ENCODE data around the gene KRTAP5-10. TPM values are rescaled to one million over a fixed set of nuclear protein-coding genes. Genes with fewer than 3 reads are reported as not detected.
"Not testable (repeated sequence)": the region's sequence is repeated elsewhere in the genome, so short reads cannot be mapped to it uniquely, and the experiment has no call there.

KRTAP5-10 gene
- total RNA-seq, 1 experiment from 2014 or later = 0.20 TPM

DNA sequence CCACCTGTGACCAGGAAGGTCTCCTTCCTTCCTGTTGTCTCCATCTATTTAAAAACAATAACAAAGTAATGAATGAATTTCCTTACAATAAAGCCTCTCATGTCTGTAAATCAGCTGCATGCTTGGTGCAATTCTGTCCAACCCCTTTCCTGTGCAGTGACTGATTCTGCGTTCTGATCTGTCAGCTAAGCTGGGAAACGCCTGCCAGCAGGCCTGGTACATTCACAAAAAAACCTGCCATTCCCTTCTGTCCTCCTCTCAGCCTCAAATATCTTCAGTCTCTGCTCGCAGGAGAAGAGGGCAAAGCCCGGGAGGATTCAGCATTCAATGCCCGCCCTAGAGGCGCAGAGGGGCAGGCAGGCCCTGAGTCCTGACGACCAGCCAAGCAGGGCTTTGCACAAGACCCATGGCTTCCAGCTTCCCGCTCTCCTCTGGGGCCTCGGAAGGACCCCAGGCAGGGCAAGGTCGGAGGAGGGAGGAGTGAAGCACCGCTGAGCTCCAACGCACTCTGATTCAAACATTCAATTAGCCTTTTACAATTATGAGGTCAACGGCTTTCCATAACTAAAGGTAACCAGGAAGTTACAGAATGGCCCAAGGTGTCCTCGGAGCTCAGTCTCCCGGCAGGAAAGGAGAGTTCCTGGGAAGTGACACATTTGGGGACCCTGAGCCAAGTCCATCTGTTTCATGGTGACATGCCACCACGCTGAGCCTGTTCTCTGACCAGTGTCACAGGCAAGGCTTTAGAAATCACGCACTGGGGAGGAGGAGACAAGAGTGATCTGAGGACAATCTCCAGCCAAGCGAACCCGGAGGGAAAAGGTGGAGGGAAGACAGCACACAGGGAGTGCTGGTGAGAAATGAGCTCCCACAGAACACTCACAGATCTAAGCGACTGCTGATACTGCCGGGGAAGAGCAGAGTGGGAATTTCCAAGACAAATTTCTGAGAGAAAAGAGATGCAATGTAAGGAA, 1.6 kb downstream of the KRTAP5-10 start:
- RAD21 ChIA-PET (ENCODE audit: low non-redundant PET in 1 of 2, low total read pairs in 2 of 2, uncharacterized antibody in 2 of 2, unreplicated experiment in 2 of 2); H3K36me3 ChIP-seq (ENCODE audit: control insufficient read depth in 1 of 2, insufficient read depth in 2 of 2, low read length in 2 of 2): not testable (repeated sequence)

DNA sequence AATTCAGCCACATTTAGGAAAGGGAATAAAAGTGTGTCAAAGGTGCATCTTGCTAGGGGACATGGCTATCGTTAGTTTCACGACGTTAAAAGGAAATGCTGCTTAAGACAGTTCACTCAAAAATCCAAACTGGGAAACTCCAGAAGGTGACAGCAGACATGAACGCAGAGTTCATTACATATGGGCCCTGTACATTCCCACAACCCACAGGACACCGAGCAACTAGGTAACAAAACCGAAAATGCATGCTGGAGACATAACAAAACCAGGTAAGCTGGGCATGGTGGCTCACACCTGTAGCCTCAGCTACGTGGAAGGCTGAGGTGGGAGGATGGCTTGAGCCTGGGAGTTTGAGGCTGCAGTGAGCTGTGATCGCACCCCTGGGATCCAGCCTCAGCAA, 2.3 kb downstream of the KRTAP5-10 start:
- H3K4me2 ChIP-seq (ENCODE audit: low read length); BruUV-seq (replicated peaks); intact Hi-C loops (cut with micrococcal nuclease); H3K4me1 ChIP-seq (ENCODE audit: control insufficient read depth in 1 of 2, insufficient read depth in 2 of 2, low read length in 2 of 2); H4K20me1 ChIP-seq (ENCODE audit: insufficient read depth); H3K36me3 ChIP-seq (ENCODE audit: control insufficient read depth in 1 of 2, insufficient read depth in 2 of 2, low read length in 2 of 2); H3K4me3 ChIP-seq (replicated peaks in 1 of 2; ENCODE audit: low read depth in 1 of 2, low read length in 2 of 2); ATAC-seq; POLR2A ChIA-PET; DNase-seq (ENCODE audit: low read depth, low spot score); H2AFZ ChIP-seq (ENCODE audit: low read depth, low read length, poor library complexity, severe bottlenecking); H3K79me2 ChIP-seq (ENCODE audit: insufficient read depth, low read length); H3K27ac ChIP-seq (ENCODE audit: low read depth, low read length); H3K9me2 ChIP-seq (ENCODE audit: insufficient read depth); RAD21 ChIA-PET (ENCODE audit: low non-redundant PET in 1 of 2, low total read pairs in 2 of 2, uncharacterized antibody in 2 of 2, unreplicated experiment in 2 of 2); H3K9ac ChIP-seq (ENCODE audit: low read length); H3K9me3 ChIP-seq (ENCODE audit: control insufficient read depth in 1 of 2, insufficient read depth in 1 of 2, low read depth in 1 of 2, low read length in 2 of 2): not testable (repeated sequence)
- CTCF ChIA-PET = interaction anchor here (1.5 kb wide), 1 partner anchor 12 kb away, joined by 4 read pairs; no protein-coding TSS in a partner anchor
- peaks cover 16% of the 10 kb centered on the region; the same call in 1 of the 2 replicates for H3K27me3 ChIP-seq (ENCODE audit: insufficient read depth, low read length)

More for the DNA sequence above, 1.6 kb downstream of the KRTAP5-10 start:
- CTCF ChIA-PET = interaction anchor here (1.5 kb wide), 1 partner anchor 13 kb away, joined by 4 read pairs; no protein-coding TSS in a partner anchor
- H3K9ac ChIP-seq (ENCODE audit: low read length); H3K4me2 ChIP-seq (ENCODE audit: low read length); intact Hi-C loops (cut with micrococcal nuclease); H3K9me3 ChIP-seq (ENCODE audit: control insufficient read depth in 1 of 2, insufficient read depth in 1 of 2, low read depth in 1 of 2, low read length in 2 of 2); H3K27ac ChIP-seq (ENCODE audit: low read depth, low read length); H2AFZ ChIP-seq (ENCODE audit: low read depth, low read length, poor library complexity, severe bottlenecking); ATAC-seq; H3K79me2 ChIP-seq (ENCODE audit: insufficient read depth, low read length); H4K20me1 ChIP-seq (ENCODE audit: insufficient read depth); DNase-seq (ENCODE audit: low read depth, low spot score); POLR2A ChIA-PET; H3K4me3 ChIP-seq (replicated peaks in 1 of 2; ENCODE audit: low read depth in 1 of 2, low read length in 2 of 2); H3K9me2 ChIP-seq (ENCODE audit: insufficient read depth); BruUV-seq (replicated peaks): not testable (repeated sequence)
- Histone ChIP-seq H3K4me1 (ENCODE audit: control insufficient read depth in 1 of 2, insufficient read depth in 2 of 2, low read length in 2 of 2) (peaks cover 0 to 12% of the 10 kb centered on the region in 2 experiments; a peak in 2 of 4 replicates), H3K27me3 (ENCODE audit: insufficient read depth, low read length) (peaks cover 16% of the 10 kb centered on the region; the same call in 1 of the 2 replicates)

All from HCT116 (cell line).